GM18907 (cell line): Measurements from ENCODE around the gene POU3F2.

Experiments used
- ATAC-seq: cut with Tn5 transposase; IDR thresholded peaks from one replicate; pipeline ENCODE4 v1.9.1; 2021; ENCODE audit warnings: mild to moderate bottlenecking, moderate library complexity; ENCODE audit not compliant: unreplicated experiment

The POU3F2 gene

GRCh38 chr6:98843271-98844243 is 9.2 kb downstream of the POU3F2 start:
- no peak for ATAC-seq

- no peak for ATAC-seq
Measured at GRCh38 chr6:98844244-98845210, 10.2 kb downstream of the POU3F2 start.

GRCh38 chr6:98845211-98846020 is 11.0 kb downstream of the POU3F2 start:
- ATAC-seq = peak; percentile 66

- no peak for ATAC-seq
Measured at GRCh38 chr6:98846021-98846380, 11.6 kb downstream of the POU3F2 start.

GRCh38 chr6:98847416-98847778 is 13.0 kb downstream of the POU3F2 start:
- no peak for ATAC-seq

GRCh38 chr6:98847779-98848538 is 13.6 kb downstream of the POU3F2 start:
- peak; percentile 68 for ATAC-seq

- no peak for ATAC-seq
Measured at GRCh38 chr6:98848539-98849242, 14.3 kb downstream of the POU3F2 start.

GRCh38 chr6:98864497-98864896 is 30.1 kb downstream of the POU3F2 start:
- ATAC-seq = no peak

GRCh38 chr6:98871057-98871456 is 36.7 kb downstream of the POU3F2 start:
- no peak for ATAC-seq

GRCh38 chr6:98871821-98872220 is 37.4 kb downstream of the POU3F2 start:
- no peak for ATAC-seq

GRCh38 chr6:98875375-98875774 is 41.0 kb downstream of the POU3F2 start:
- ATAC-seq = no peak

- no peak for ATAC-seq
Measured at GRCh38 chr6:98877250-98877649, 42.9 kb downstream of the POU3F2 start.

- peak; percentile 96 for ATAC-seq
Measured at GRCh38 chr6:98880486-98880885, 46.1 kb downstream of the POU3F2 start.

- ATAC-seq = no peak
Measured at GRCh38 chr6:98885330-98885729, 51.0 kb downstream of the POU3F2 start.

- no peak for ATAC-seq
Measured at GRCh38 chr6:98887650-98888049, 53.3 kb downstream of the POU3F2 start.
